Stimulated activated CD8-positive, alpha-beta memory T cell treated with anti-CD3 and anti-CD28 coated beads, Interleukin-15, amount 100 ng/mL, for 1 hour (primary cell): ENCODE results near the gene SYT9.
"Not testable (repeated sequence)": the region's sequence is repeated elsewhere in the genome, so short reads cannot be mapped to it uniquely, and the experiment has no call there.

Source experiments
- DNase-seq: peaks from one replicate; pipeline ENCODE4 v3.0.0-alpha.2; 2020; ENCODE audit warnings: low read depth

SYT9 gene

GRCh38 chr11:7506243-7506642, 254.5 kb downstream of the SYT9 start:
- DNase-seq: no peak

- no peak for DNase-seq
Measured at GRCh38 chr11:7508087-7508486, 256.4 kb downstream of the SYT9 start.

- no peak for DNase-seq
Measured at GRCh38 chr11:7509966-7510365, 258.3 kb downstream of the SYT9 start.

GRCh38 chr11:7511401-7511800, 259.7 kb downstream of the SYT9 start:
- DNase-seq: no peak

- DNase-seq: no peak
Measured at GRCh38 chr11:7512525-7513233, 261.0 kb downstream of the SYT9 start.

- peak; percentile 71 for DNase-seq
Measured at GRCh38 chr11:7513234-7514098, 261.8 kb downstream of the SYT9 start, which contains the start of gene PPFIBP2. Gene PPFIBP2 (plus strand): TSS chr11:7513999. CDS start chr11:7549476, 35,477 bp downstream.

- DNase-seq: no peak
Measured at GRCh38 chr11:7514099-7514591, 262.4 kb downstream of the SYT9 start.

- DNase-seq: no peak
Measured at GRCh38 chr11:7515447-7515886, 263.8 kb downstream of the SYT9 start.

- DNase-seq: no peak
Measured at GRCh38 chr11:7516475-7516874, 264.8 kb downstream of the SYT9 start.

GRCh38 chr11:7517743-7518142, 266.0 kb downstream of the SYT9 start:
- DNase-seq: not testable (repeated sequence)
